ENCODE data around the gene AR.

The AR gene

GRCh38 chrX:67543818-67544217 is at the start of gene AR:
AR (plus strand) TSS chrX:67544021; CDS start chrX:67545147, 1,126 bp downstream.
- peak; percentile 68 for DNase-seq (ENCODE audit: low spot score)

GRCh38 chrX:67500617-67501016 is 43.2 kb upstream of the AR start:
- no peak for DNase-seq (ENCODE audit: low spot score)

GRCh38 chrX:67503004-67503403 is 40.8 kb upstream of the AR start:
- no peak for DNase-seq (ENCODE audit: low spot score)

- DNase-seq (ENCODE audit: low spot score), result no peak
These were observed 40.4 kb upstream of the AR start for GRCh38 chrX:67503453-67503852.

GRCh38 chrX:67520671-67521070 is 23.1 kb upstream of the AR start:
- no peak for DNase-seq (ENCODE audit: low spot score)

DNA sequence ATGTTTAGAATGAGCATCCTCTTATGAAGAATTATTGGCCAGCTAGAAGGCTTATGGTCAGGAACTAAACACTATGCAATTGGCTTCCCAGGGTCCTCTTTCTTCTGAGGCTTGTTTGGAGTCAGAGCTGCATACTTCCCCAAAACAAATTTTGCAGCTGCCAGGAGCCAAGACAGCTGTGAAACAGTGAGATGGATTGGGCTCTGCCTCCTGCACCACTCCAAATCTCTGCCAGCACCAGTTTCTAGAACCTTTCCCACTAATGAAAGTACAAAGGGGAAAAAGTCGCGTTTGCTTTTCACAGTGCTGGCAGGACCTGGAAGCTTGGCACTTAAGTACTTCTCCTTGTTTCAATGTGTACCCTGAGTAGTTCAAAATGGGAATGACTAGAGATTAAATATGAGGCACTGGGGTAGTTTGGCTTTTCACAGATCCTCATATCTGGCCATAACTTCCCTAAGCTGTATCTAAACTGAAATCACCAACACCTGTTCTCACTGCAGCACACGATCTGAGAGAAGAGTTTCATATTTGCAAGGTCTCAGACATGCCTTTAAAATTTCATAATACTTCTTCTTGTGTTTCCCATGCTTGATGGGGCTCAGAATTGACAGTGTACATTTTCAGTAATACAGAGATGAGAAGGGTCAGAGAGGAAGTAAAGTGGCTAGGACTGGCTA is 20.7 kb upstream of the AR start:
- DNase-seq (ENCODE audit: low spot score), result no peak

DNA sequence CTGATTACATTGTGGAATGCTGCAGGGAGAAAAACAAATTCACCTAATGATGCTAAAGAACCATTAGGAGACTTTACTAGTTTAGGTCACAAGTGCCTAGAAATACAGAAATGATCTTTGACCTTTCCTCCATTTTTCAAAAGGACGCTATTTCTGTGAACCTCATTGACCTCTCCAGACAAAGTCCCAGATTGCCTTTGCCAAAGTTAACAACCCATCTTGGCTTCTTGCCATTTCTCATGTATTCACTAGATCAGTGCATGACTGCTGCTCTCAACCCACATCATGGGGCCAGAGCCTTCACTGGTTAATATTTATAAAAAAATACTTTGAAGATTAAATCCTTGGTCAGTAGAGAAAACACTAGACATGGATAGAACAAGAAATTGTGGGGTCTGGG is 19.9 kb upstream of the AR start:
- DNase-seq (ENCODE audit: low spot score), result no peak

- DNase-seq (ENCODE audit: low spot score), result no peak
These were observed 19.4 kb upstream of the AR start for GRCh38 chrX:67524428-67524827.

DNA sequence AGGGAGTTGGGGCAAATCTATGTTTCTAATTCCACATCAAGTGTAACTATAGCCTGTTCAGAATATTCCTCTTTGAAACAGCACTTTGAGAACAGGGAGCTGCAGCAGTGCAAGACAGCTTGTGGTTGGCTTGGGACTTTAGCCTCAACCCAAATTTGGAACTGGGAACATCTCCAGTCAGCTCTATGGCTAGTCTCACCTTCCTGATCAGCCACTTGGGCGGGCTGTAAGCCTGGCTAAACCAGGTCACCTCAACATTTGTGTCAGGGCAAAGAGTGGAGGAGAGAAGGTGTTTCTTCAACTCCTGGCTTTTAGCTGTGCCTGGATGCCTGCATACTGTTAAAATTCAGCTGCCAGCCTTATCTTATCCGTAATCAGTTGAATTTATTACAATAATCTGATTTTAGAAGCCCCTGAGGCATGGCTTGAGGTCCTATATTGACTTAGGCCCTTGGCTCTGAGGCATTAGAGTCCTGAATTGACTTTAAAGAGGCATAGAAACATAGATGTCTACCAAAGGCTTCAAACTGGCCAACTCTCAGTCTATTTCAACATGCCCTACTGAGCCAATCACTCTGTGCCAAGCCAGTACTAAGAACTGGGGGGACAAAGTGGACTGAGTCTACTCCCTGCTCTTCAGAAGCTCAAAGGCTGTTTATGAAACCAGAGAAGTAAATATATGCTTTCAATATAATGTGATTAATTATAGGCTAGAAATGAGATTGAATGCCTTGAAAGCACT is 18.7 kb upstream of the AR start:
- DNase-seq (ENCODE audit: low spot score), result no peak

DNA sequence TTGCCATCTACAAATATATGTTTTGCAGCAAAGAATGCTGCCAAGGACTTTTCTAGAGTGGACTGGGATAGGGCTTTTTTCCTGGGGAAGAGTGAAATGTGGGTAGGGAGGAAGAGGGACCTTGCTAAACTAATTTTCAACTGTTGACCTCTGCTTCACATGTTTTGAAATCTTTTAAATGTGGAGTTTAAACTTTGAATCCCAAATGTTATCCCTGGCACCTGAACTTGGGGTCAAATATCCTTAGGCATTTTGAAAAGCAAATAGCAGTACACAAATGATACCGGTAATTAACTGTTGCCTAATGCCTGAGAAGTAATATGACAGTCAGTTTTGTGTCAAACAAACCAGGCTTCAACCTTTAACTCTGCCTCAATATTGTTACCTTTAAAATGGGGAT is 7.3 kb upstream of the AR start:
- DNase-seq (ENCODE audit: low spot score), result no peak

- no peak for DNase-seq (ENCODE audit: low spot score)
These were observed 5.4 kb upstream of the AR start for GRCh38 chrX:67538383-67538782.

DNA sequence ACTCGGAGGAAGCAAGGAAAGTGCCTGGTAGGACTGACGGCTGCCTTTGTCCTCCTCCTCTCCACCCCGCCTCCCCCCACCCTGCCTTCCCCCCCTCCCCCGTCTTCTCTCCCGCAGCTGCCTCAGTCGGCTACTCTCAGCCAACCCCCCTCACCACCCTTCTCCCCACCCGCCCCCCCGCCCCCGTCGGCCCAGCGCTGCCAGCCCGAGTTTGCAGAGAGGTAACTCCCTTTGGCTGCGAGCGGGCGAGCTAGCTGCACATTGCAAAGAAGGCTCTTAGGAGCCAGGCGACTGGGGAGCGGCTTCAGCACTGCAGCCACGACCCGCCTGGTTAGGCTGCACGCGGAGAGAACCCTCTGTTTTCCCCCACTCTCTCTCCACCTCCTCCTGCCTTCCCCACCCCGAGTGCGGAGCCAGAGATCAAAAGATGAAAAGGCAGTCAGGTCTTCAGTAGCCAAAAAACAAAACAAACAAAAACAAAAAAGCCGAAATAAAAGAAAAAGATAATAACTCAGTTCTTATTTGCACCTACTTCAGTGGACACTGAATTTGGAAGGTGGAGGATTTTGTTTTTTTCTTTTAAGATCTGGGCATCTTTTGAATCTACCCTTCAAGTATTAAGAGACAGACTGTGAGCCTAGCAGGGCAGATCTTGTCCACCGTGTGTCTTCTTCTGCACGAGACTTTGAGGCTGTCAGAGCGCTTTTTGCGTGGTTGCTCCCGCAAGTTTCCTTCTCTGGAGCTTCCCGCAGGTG is 637 bp downstream of the AR start:
- DNase-seq (ENCODE audit: low spot score), result peak; percentile 26

GRCh38 chrX:67545036-67545821 is 1.4 kb downstream of the AR start:
- peak; percentile 45 for DNase-seq (ENCODE audit: low spot score)

- peak; percentile 28 for DNase-seq (ENCODE audit: low spot score)
These were observed 2.2 kb downstream of the AR start for GRCh38 chrX:67545893-67546495.

DNA sequence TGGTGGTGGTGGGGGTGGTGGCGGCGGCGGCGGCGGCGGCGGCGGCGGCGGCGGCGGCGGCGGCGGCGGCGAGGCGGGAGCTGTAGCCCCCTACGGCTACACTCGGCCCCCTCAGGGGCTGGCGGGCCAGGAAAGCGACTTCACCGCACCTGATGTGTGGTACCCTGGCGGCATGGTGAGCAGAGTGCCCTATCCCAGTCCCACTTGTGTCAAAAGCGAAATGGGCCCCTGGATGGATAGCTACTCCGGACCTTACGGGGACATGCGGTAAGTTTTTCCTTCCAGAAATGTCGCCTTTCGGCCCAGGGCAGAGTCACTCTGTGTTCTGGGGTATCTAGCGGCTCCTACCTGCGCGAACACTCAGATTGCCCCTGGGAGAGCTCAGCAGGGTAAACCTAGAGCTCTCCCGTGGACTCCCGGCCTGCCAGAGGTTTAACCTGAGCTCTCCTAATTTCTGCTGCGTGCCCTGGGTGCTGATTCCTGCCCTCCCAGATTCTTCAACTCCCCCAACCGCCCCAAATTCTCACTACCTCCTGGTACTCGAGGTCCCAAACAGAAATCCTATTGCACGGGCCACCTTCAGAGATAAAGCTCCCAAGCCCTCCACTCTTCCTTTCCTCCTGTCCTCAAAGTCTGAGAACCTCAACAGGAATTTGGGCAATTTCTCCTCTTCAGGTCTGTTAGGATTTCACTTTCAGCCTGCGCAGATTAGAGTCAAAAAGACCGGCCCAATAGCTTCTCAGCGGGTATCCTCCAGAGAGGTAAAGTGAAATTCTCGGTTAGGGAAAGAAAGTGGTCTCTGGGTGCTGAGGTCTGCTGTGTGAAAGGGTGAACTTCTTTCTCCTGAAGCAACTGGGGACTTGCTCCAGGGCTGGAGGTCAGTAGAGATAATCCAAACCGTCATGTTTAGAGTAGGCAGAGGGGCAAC is 2.9 kb downstream of the AR start:
- peak; percentile 11 for DNase-seq (ENCODE audit: low spot score)

DNA sequence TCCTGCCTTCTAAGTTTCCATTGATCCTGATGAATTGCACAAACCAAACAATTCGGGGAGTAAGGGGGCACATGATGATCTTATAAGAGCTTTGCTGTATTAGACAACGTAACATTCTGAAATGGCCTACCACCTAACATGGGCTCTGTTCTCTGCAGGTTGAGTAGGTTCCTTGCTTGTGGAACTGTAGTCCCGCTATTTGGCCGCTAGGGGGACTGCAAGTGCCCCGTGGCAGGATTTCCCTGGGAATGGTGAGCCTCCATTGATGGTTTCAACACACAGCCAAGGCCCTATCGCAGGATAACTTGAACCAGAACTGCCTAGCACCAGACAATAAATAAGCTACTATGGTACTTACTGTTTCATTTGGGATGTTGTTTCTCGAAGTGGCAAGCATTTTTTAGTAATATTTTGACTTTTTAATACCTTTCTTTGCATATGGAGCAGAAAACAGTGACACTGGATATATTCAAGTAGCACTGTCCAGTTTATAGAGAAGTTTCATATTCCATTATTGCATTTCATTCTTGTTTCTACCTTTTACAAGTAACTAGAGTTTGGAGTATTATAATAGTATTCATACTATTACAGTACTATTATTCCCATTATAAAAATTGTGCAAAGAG is 11.9 kb downstream of the AR start:
- peak; percentile 50 for DNase-seq (ENCODE audit: low spot score)

DNA sequence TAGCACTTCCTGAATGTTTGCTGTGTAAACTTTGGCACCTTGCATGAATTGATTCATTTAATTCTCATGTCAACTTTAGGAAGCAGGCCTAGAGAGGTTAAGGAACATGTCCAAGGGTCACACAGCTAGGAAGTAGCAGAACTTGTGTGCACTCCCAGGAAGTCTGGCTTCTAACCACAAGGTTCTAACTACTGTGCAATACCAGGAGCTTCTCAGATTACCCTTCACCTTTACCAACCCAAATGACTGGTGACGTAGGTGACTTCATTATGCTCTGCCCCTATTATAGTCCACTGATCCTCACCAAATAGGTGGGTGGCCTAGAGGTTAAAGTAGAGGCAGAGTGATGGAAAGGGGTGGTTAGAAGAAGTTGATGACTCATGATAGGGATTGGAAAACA is 14.4 kb downstream of the AR start:
- DNase-seq (ENCODE audit: low spot score), result no peak

DNA sequence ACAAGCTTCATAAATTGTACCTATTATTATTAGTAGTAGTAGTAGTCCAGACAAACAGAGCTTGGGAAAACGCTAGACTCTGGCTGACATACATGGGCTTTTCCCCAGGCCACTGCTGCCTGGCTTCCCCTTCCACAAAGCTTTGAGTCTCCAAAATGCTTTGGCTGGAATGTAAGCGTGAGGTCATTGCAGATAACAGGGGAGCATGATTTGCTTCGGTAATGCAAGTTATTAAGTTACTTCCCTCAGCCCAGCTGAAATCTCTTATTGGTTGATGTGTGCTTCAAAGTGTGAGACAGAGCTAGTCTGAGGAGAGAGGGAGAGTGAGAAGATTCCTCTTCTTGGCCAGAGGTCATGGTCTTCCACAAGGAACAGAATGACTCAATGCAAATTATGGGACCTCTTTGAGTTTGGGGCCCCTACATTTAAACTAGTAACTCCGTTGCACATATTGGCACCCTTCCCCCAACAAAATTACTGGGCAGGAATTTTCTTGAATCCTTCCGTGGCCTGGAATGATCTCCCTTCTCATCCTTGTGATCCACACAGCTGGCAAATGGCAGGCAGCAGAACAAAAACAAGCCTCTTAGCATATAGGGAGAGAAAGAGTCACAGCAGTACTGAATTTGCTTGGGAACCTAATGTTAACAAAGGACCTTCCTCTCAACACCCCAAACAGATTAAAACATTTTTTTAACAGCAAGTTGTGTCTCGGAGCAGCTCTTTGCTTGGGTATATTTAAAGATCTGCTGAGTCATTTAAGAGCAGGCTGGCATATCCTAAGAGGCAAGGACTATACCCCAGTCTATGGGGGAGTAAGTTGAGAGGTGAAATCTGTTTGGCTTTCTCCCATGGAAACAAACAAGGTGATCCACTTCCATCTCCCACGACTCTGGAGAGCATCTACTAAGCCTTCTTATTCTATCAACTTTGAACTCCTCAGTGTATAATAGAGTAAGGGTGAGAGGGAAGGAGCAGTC is 19.9 kb downstream of the AR start:
- peak; percentile 16 for DNase-seq (ENCODE audit: low spot score)

- DNase-seq (ENCODE audit: low spot score), result no peak
These were observed 20.7 kb downstream of the AR start for GRCh38 chrX:67564475-67564874.
